HG03571 (cell line): ENCODE results near the gene ZNF473.
"Not testable (repeated sequence)": the region's sequence is repeated elsewhere in the genome, so short reads cannot be mapped to it uniquely, and the experiment has no call there.

Experiments used
- ATAC-seq: cut with Tn5 transposase; IDR thresholded peaks from one replicate; pipeline ENCODE4 v1.9.1; 2021; ENCODE audit not compliant: unreplicated experiment

ZNF473 gene

GRCh38 chr19:50047671-50048070 lies 21.9 kb downstream of the ZNF473 start:
- no peak for ATAC-seq

GRCh38 chr19:50050406-50051227 lies 24.8 kb downstream of the ZNF473 start:
- ATAC-seq, result no peak

- not testable (repeated sequence) for ATAC-seq
These were observed 25.6 kb downstream of the ZNF473 start for GRCh38 chr19:50051228-50051895.

GRCh38 chr19:50051964-50052363 lies 26.2 kb downstream of the ZNF473 start:
- no peak for ATAC-seq

- ATAC-seq, result no peak
These were observed 27.3 kb downstream of the ZNF473 start for GRCh38 chr19:50053119-50053518.

GRCh38 chr19:50058425-50058824 lies 32.6 kb downstream of the ZNF473 start:
- ATAC-seq, result no peak

GRCh38 chr19:50059045-50059444 lies 33.2 kb downstream of the ZNF473 start:
- no peak for ATAC-seq

GRCh38 chr19:50060107-50060506 lies 34.3 kb downstream of the ZNF473 start:
- no peak for ATAC-seq

- ATAC-seq, result no peak
These were observed 35.8 kb downstream of the ZNF473 start for GRCh38 chr19:50061650-50062049.

- no peak for ATAC-seq
These were observed 40.1 kb downstream of the ZNF473 start for GRCh38 chr19:50065938-50066337.

GRCh38 chr19:50067575-50067974 lies 41.8 kb downstream of the ZNF473 start:
- ATAC-seq, result no peak

GRCh38 chr19:50068382-50068781 lies 42.6 kb downstream of the ZNF473 start:
- ATAC-seq, result not testable (repeated sequence)

GRCh38 chr19:50075076-50075475 lies 49.3 kb downstream of the ZNF473 start:
- not testable (repeated sequence) for ATAC-seq

GRCh38 chr19:50075644-50076372 lies 50.0 kb downstream of the ZNF473 start:
- not testable (repeated sequence) for ATAC-seq

GRCh38 chr19:50076581-50077355 lies 51.0 kb downstream of the ZNF473 start:
- not testable (repeated sequence) for ATAC-seq

- not testable (repeated sequence) for ATAC-seq
These were observed 53.2 kb downstream of the ZNF473 start for GRCh38 chr19:50079014-50079413.

- ATAC-seq, result not testable (repeated sequence)
These were observed 58.6 kb downstream of the ZNF473 start for GRCh38 chr19:50084440-50084839.

- not testable (repeated sequence) for ATAC-seq
These were observed 61.3 kb downstream of the ZNF473 start for GRCh38 chr19:50087153-50087552.

- not testable (repeated sequence) for ATAC-seq
These were observed 64.9 kb downstream of the ZNF473 start for GRCh38 chr19:50090706-50091105.

- not testable (repeated sequence) for ATAC-seq
These were observed 66.0 kb downstream of the ZNF473 start for GRCh38 chr19:50091786-50092185.

GRCh38 chr19:50092597-50092996 lies 66.8 kb downstream of the ZNF473 start:
- ATAC-seq, result not testable (repeated sequence)
